HFFc6 (cell line): Measurements from ENCODE around the gene SLCO2A1. TPM values are rescaled to one million over a fixed set of nuclear protein-coding genes. Genes with fewer than 3 reads are reported as not detected.

Experiments
- DNase-seq: peaks from one replicate; pipeline ENCODE4 v3.0.0-alpha.2; 2018
- H3K27ac Mint-ChIP-seq: 2 replicates; pipeline ENCODE4 v1.8.0; 2020; ENCODE audit warnings: mild to moderate bottlenecking, mixed read lengths
- H3K27me3 Mint-ChIP-seq: 2 replicates; pipeline ENCODE4 v1.8.0; 2021; ENCODE audit warnings: mild to moderate bottlenecking, moderate library complexity, mixed read lengths; ENCODE audit not compliant: insufficient read depth
- H3K36me3 Mint-ChIP-seq: 2 replicates; pipeline ENCODE4 v1.8.0; 2021; ENCODE audit warnings: low read depth, mixed read lengths
- H3K4me1 Mint-ChIP-seq: 2 replicates; pipeline ENCODE4 v1.8.0; 2020; ENCODE audit warnings: low read depth, mixed read lengths
- H3K4me3 Mint-ChIP-seq: 2 replicates; pipeline ENCODE4 v1.8.0; 2020; ENCODE audit warnings: mild to moderate bottlenecking, moderate library complexity, mixed read lengths
- H3K9me3 Mint-ChIP-seq: 2 replicates; pipeline ENCODE4 v1.8.0; 2020; ENCODE audit warnings: mild to moderate bottlenecking, mixed read lengths
- total RNA-seq, 6 experiments: library from RNA; stranded (reverse); fragmentation: NEBNext Ultra II Directional; extraction: Animal tissue kit (Norgen Biotek cat#: 25700); gene quantifications; 2 replicates in 1 of 6; 3 replicates in 5 of 6; pipeline ENCODE4 v1.2.3, GENCODE V29; 2021
- TF ChIP-seq, protein P1 (sequence below): fragments of 200-600 bp; sonication (generic); IDR thresholded peaks from 2 replicates; pipeline ENCODE4 v1.5.0; 2021; ENCODE audit warnings: antibody characterized with exemption, mild to moderate bottlenecking

The SLCO2A1 gene
- total RNA-seq, 6 experiments from 2014 or later: 0.13 to 0.17 TPM; not detected in 4

DNA sequence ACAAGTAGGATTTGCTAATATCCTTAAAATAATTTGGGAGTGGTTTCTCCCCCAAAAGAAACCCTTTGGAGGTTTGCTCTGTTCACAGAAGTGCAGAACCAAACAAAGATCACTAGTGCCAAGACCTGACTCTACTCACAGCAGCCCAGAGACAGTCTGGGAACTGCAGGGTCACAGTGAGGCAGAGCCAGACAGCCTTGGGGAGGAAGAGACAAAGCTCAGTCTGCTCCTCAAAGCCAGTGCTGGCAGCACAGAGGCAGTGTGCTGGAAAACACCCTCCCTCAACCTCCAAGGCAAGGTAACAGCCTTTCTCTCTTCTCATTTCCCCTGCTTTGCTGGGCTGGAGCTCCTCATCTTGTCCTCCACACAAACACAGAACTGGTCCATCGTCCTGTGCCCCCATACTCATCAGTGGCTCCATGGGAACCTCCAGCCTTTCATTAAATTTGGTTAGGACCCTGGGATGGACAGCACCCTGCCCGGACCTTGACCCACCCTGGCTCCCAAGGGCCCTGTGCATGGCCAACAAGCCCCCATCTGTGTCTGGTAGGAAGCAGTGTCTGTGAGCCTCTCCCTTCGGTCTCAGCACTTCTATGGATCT is 146.6 kb downstream of the SLCO2A1 start:
- H3K27ac Mint-ChIP-seq: no peak overlapping the region
- DNase-seq: no peak
- TF ChIP-seq, protein P1, sequence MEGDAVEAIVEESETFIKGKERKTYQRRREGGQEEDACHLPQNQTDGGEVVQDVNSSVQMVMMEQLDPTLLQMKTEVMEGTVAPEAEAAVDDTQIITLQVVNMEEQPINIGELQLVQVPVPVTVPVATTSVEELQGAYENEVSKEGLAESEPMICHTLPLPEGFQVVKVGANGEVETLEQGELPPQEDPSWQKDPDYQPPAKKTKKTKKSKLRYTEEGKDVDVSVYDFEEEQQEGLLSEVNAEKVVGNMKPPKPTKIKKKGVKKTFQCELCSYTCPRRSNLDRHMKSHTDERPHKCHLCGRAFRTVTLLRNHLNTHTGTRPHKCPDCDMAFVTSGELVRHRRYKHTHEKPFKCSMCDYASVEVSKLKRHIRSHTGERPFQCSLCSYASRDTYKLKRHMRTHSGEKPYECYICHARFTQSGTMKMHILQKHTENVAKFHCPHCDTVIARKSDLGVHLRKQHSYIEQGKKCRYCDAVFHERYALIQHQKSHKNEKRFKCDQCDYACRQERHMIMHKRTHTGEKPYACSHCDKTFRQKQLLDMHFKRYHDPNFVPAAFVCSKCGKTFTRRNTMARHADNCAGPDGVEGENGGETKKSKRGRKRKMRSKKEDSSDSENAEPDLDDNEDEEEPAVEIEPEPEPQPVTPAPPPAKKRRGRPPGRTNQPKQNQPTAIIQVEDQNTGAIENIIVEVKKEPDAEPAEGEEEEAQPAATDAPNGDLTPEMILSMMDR: no peak
- peaks cover under 1% of the 10 kb centered on the region; the same call in 1 of the 2 replicates for H3K9me3 Mint-ChIP-seq
- no peaks in the 10 kb centered on the region for H3K36me3 Mint-ChIP-seq
- H3K27me3 Mint-ChIP-seq: peaks cover 18% of the 10 kb centered on the region
- no peaks in the 10 kb centered on the region for H3K4me1 Mint-ChIP-seq
- no peak overlapping the region for H3K4me3 Mint-ChIP-seq

DNA sequence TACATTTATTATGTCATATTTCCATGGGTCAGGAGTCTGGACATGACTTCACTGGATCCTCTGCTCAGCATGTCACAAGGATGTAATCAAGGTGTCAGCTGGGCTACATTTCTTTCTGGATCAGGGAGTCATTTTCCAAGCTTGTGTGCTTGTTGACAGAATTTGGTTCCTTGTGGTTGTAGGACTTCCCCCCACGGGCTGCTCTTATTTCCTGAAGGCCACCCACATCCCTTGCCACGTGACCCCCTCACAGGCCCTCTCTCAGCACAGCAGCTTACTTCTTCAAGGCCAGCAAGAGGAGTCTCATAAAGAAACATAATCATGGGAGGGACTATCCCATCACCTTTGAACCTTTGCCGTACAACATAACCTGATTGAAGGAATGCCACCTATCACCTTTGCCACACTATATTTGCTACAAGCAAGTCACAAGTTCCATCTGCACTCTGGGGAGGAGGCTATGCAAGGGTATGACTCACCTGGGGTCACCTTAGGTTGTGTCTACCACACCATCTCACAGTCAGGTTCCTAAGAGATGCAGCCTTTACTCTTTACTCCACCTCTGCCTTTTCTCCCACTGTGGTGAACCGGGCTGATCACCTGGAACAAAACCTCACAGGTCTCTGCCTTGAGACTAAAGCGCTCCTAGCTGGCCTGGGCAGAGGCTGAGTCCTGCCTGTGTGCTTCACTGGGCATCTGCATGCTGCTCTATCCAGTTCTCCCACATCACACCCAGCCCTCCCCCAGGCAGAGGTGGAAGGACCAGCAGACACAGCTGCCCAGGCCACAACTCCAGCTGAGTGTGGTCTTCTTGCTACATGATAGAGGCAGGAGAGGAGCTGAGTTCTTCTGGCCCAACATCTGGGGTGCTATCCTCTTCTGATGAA is 147.5 kb downstream of the SLCO2A1 start:
- TF ChIP-seq, protein P1: no peak
- Mint-ChIP-seq H3K27ac (no peak overlapping the region), H3K4me3 (no peak overlapping the region), H3K9me3 (peaks cover 4% of the 10 kb centered on the region; the same call in 1 of the 2 replicates), H3K36me3 (no peaks in the 10 kb centered on the region), H3K4me1 (no peaks in the 10 kb centered on the region), H3K27me3 (peaks cover 22% of the 10 kb centered on the region)
- DNase-seq: no peak

DNA sequence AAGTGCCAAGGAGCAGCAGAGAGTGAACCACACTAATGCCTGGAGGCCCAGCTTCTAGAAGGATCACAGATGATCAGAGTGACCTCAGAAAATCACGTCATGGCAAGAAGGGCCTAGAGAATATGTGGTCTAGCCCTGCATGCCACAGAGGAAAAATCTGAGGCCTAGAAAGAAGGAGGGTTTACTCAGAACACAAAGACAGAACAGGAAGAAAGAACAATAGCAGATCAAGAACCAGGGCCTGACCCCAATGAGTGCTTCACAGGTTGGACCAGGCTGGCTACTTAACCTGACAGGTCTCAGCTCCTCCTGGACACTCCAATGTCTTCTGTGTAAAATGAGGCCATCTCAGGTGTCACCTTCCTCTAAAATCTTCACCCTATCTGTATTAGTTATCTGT is 148.2 kb downstream of the SLCO2A1 start:
- no peak overlapping the region for H3K27ac Mint-ChIP-seq
- peaks cover 25% of the 10 kb centered on the region for H3K27me3 Mint-ChIP-seq
- TF ChIP-seq, protein P1: no peak
- H3K4me1 Mint-ChIP-seq: no peaks in the 10 kb centered on the region
- H3K36me3 Mint-ChIP-seq: no peaks in the 10 kb centered on the region
- peaks cover 4% of the 10 kb centered on the region; the same call in 1 of the 2 replicates for H3K9me3 Mint-ChIP-seq
- H3K4me3 Mint-ChIP-seq: no peak overlapping the region
- no peak for DNase-seq

DNA sequence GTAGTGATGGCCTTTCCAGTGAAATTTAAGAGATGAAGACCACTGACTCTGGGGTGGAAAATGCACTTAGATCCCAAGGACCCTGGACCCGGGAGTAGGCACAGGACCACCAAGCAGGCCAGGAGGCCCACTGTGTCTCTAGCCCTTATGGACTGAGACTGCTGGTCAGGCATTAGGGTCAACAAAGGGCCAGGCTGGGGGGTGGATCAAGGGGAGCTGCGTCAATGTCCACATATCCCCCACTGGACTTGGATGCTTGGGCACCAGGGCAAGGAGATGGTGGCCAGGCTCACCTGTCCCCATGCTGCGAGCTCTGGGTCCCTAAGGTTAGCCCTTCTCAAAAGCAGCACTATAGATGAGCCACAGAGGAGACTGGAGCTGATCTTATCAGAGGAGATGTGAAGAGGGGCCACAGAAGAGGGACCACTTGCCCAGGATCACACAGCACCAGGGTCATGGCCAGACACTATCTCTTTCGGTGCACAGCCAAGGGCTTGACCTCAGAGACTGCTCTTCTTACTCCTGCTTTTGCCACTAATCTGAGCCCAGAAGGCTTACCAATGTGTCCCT is 148.8 kb downstream of the SLCO2A1 start:
- H3K27me3 Mint-ChIP-seq: peaks cover 24% of the 10 kb centered on the region
- H3K36me3 Mint-ChIP-seq: no peaks in the 10 kb centered on the region
- H3K4me3 Mint-ChIP-seq: no peak overlapping the region
- no peak for DNase-seq
- H3K9me3 Mint-ChIP-seq: peaks cover 4% of the 10 kb centered on the region; the same call in 1 of the 2 replicates
- no peak overlapping the region for H3K27ac Mint-ChIP-seq
- no peaks in the 10 kb centered on the region for H3K4me1 Mint-ChIP-seq
- TF ChIP-seq, protein P1: no peak

DNA sequence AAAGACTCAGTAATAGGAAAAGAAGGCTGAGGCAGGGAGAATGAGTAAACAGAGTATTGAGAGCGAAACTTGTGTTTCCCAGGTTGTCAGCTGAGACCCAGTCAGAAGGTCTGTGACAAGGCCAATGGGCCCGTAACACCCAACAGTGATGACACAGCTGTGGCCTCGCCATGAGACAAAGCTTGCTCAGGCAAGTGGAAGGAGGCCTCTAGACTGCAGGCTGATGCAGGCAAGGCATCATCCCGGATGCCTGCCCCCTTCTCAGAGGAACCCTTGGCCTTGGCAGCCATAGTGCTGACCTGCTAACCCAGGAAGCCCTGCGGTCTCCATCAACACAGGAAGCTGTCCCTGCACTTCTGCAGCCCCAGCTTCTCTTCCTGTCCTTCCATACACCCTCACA is 149.4 kb downstream of the SLCO2A1 start:
- H3K4me1 Mint-ChIP-seq: no peaks in the 10 kb centered on the region
- H3K36me3 Mint-ChIP-seq: no peaks in the 10 kb centered on the region
- H3K9me3 Mint-ChIP-seq: peaks cover 4% of the 10 kb centered on the region; the same call in 1 of the 2 replicates
- no peak overlapping the region for H3K4me3 Mint-ChIP-seq
- no peak overlapping the region for H3K27ac Mint-ChIP-seq
- no peak for DNase-seq
- TF ChIP-seq, protein P1: no peak
- peaks cover 27% of the 10 kb centered on the region for H3K27me3 Mint-ChIP-seq
